GM12891 (cell line): ENCODE data around the gene ECPAS.

Experiments used
- PAX5 ChIP-seq: IDR thresholded peaks from 2 replicates; pipeline ENCODE4 v1.6.1; 2011; ENCODE audit warnings: low read length, moderate library complexity, mild to moderate bottlenecking; ENCODE audit not compliant: insufficient read depth, severe bottlenecking
- POLR2A ChIP-seq: IDR thresholded peaks from 2 replicates; pipeline ENCODE4 v1.6.1; 2011; ENCODE audit warnings: low read depth, low read length, control low read depth
- POLR2AphosphoS5 ChIP-seq: IDR thresholded peaks from 2 replicates; pipeline ENCODE4 v1.6.1; 2011; ENCODE audit warnings: low read depth, low read length, control low read depth
- POU2F2 ChIP-seq: IDR thresholded peaks from 2 replicates; pipeline ENCODE4 v1.6.1; 2011; ENCODE audit warnings: low read depth, mild to moderate bottlenecking, control low read depth, low read length, moderate library complexity
- SPI1 ChIP-seq: IDR thresholded peaks from 2 replicates; pipeline ENCODE4 v1.6.1; 2011; ENCODE audit warnings: low read depth, low read length, control low read depth
- TAF1 ChIP-seq: IDR thresholded peaks from 2 replicates; pipeline ENCODE4 v1.6.1; 2011; ENCODE audit warnings: low read depth, low read length, control low read depth

- no peak for TF ChIP-seq TAF1
- no peak for TF ChIP-seq POLR2AphosphoS5
- TF ChIP-seq POLR2A: no peak
- TF ChIP-seq PAX5: no peak
- no peak for TF ChIP-seq SPI1
- no peak for TF ChIP-seq POU2F2
Measured at GRCh38 chr9:111463048-111463447, 21.1 kb downstream of the ECPAS start.
